Islet precursor cell (in vitro differentiated cells): Measurements from ENCODE around the gene USF3.
"Not testable (repeated sequence)": the region's sequence is repeated elsewhere in the genome, so short reads cannot be mapped to it uniquely, and the experiment has no call there.

ENCODE experiments used
- DNase-seq: peaks from one replicate; pipeline ENCODE4 v3.0.0-alpha.2; 2018

Gene USF3

GRCh38 chr3:113648524-113648923, 47.9 kb downstream of the USF3 start:
- DNase-seq, result no peak

- no peak for DNase-seq
Observed at GRCh38 chr3:113643583-113643982, 52.9 kb downstream of the USF3 start.

- no peak for DNase-seq
Observed at GRCh38 chr3:113638910-113639309, 57.5 kb downstream of the USF3 start.

GRCh38 chr3:113637756-113638155, 58.7 kb downstream of the USF3 start:
- no peak for DNase-seq

GRCh38 chr3:113636034-113636433, 60.4 kb downstream of the USF3 start:
- not testable (repeated sequence) for DNase-seq

- DNase-seq, result no peak
Observed at GRCh38 chr3:113634782-113635474, 61.5 kb downstream of the USF3 start.

GRCh38 chr3:113631573-113631972, 64.9 kb downstream of the USF3 start:
- no peak for DNase-seq

- no peak for DNase-seq
Observed at GRCh38 chr3:113630956-113631542, 65.4 kb downstream of the USF3 start.

GRCh38 chr3:113629584-113630421, 66.6 kb downstream of the USF3 start:
- DNase-seq, result no peak

GRCh38 chr3:113628788-113629187, 67.7 kb downstream of the USF3 start:
- DNase-seq, result no peak

- no peak for DNase-seq
Observed at GRCh38 chr3:113628316-113628715, 68.1 kb downstream of the USF3 start.

GRCh38 chr3:113626503-113627371, 69.7 kb downstream of the USF3 start:
- DNase-seq, result peak; percentile 69

GRCh38 chr3:113625834-113626233, 70.6 kb downstream of the USF3 start:
- no peak for DNase-seq

GRCh38 chr3:113623811-113624210, 72.6 kb downstream of the USF3 start:
- DNase-seq, result no peak

- no peak for DNase-seq
Observed at GRCh38 chr3:113623324-113623723, 73.1 kb downstream of the USF3 start.

GRCh38 chr3:113620091-113620490, 76.4 kb downstream of the USF3 start:
- DNase-seq, result no peak

GRCh38 chr3:113617726-113618125, 78.7 kb downstream of the USF3 start:
- DNase-seq, result no peak

- DNase-seq, result no peak
Observed at GRCh38 chr3:113615976-113616375, 80.5 kb downstream of the USF3 start.

- DNase-seq, result no peak
Observed at GRCh38 chr3:113614402-113614801, 82.0 kb downstream of the USF3 start.

- no peak for DNase-seq
Observed at GRCh38 chr3:113607219-113607596, 89.2 kb downstream of the USF3 start.

GRCh38 chr3:113606539-113607218, 89.8 kb downstream of the USF3 start:
- DNase-seq, result no peak

GRCh38 chr3:113602836-113603235, 93.6 kb downstream of the USF3 start:
- DNase-seq, result no peak
